Measurements from ENCODE around the gene USH2A. TPM values are rescaled to one million over a fixed set of nuclear protein-coding genes. Genes with fewer than 3 reads are reported as not detected.

USH2A gene
- total RNA-seq, 4 donors from 2014 or later = 0.14 TPM; not detected in 3

- H3K4me3 ChIP-seq = no peak overlapping the region
- H3K27me3 ChIP-seq = no peaks in the 10 kb centered on the region
- no peaks in the 10 kb centered on the region for H3K9me3 ChIP-seq
- H3K27ac ChIP-seq = no peak overlapping the region
- no peak for DNase-seq
- intact Hi-C loops (cut with DNase I; ENCODE audit: low total_unique reads) = no loop called here
- H3K36me3 ChIP-seq = no peaks in the 10 kb centered on the region
- TF ChIP-seq CTCF (IDR thresholded peaks at IDR 0.05) (no peak), POLR2A (IDR thresholded peaks at IDR 0.05) (no peak)
- no peaks in the 10 kb centered on the region for H3K4me1 ChIP-seq
Observed at GRCh38 chr1:216325946-216326345, 97.3 kb downstream of the USH2A start.

- no peak for DNase-seq
Observed at GRCh38 chr1:216325336-216325735, 97.9 kb downstream of the USH2A start.

GRCh38 chr1:216323344-216323743 lies 99.9 kb downstream of the USH2A start:
- no peaks in the 10 kb centered on the region for H3K4me1 ChIP-seq
- no peaks in the 10 kb centered on the region for H3K36me3 ChIP-seq
- intact Hi-C loops (cut with DNase I; ENCODE audit: low total_unique reads) = no loop called here
- H3K4me3 ChIP-seq = no peak overlapping the region
- DNase-seq = no peak
- H3K9me3 ChIP-seq = no peaks in the 10 kb centered on the region
- H3K27ac ChIP-seq = no peak overlapping the region
- no peaks in the 10 kb centered on the region for H3K27me3 ChIP-seq
- TF ChIP-seq POLR2A (IDR thresholded peaks at IDR 0.05) (no peak), CTCF (IDR thresholded peaks at IDR 0.05) (no peak)

More at GRCh38 chr1:216325336-216325735, 97.9 kb downstream of the USH2A start:
- Histone ChIP-seq H3K27ac (no peak overlapping the region), H3K4me3 (no peak overlapping the region), H3K9me3 (no peaks in the 10 kb centered on the region), H3K4me1 (no peaks in the 10 kb centered on the region), H3K36me3 (no peaks in the 10 kb centered on the region), H3K27me3 (no peaks in the 10 kb centered on the region)
- intact Hi-C loops (cut with DNase I; ENCODE audit: low total_unique reads) = no loop called here
- no peak for TF ChIP-seq POLR2A (IDR thresholded peaks at IDR 0.05)
- no peak for TF ChIP-seq CTCF (IDR thresholded peaks at IDR 0.05)

GRCh38 chr1:216314379-216315095 lies 108.7 kb downstream of the USH2A start:
- intact Hi-C loops (cut with DNase I; ENCODE audit: low total_unique reads) = no loop called here
- H3K4me3 ChIP-seq = no peak overlapping the region
- H3K27ac ChIP-seq = no peak overlapping the region
- no peaks in the 10 kb centered on the region for H3K4me1 ChIP-seq
- H3K36me3 ChIP-seq = no peaks in the 10 kb centered on the region
- DNase-seq = no peak
- no peaks in the 10 kb centered on the region for H3K27me3 ChIP-seq
- no peaks in the 10 kb centered on the region for H3K9me3 ChIP-seq
- TF ChIP-seq CTCF (IDR thresholded peaks at IDR 0.05) (no peak), POLR2A (IDR thresholded peaks at IDR 0.05) (no peak)

- intact Hi-C loops (cut with DNase I; ENCODE audit: low total_unique reads) = no loop called here
- DNase-seq = no peak
- no peaks in the 10 kb centered on the region for H3K36me3 ChIP-seq
- no peaks in the 10 kb centered on the region for H3K9me3 ChIP-seq
- no peak overlapping the region for H3K4me3 ChIP-seq
- H3K27me3 ChIP-seq = no peaks in the 10 kb centered on the region
- H3K4me1 ChIP-seq = no peaks in the 10 kb centered on the region
- no peak for TF ChIP-seq CTCF (IDR thresholded peaks at IDR 0.05)
- no peak for TF ChIP-seq POLR2A (IDR thresholded peaks at IDR 0.05)
- H3K27ac ChIP-seq = no peak overlapping the region
Observed at GRCh38 chr1:216310776-216311175, 112.5 kb downstream of the USH2A start.
